HG02981 (cell line): ENCODE results near the gene MS4A12.
"Not testable (repeated sequence)": the region's sequence is repeated elsewhere in the genome, so short reads cannot be mapped to it uniquely, and the experiment has no call there.

Source experiments
- ATAC-seq: cut with Tn5 transposase; IDR thresholded peaks from one replicate; pipeline ENCODE4 v1.9.1; 2021; ENCODE audit warnings: mild to moderate bottlenecking, moderate library complexity; ENCODE audit not compliant: unreplicated experiment

The MS4A12 gene

DNA sequence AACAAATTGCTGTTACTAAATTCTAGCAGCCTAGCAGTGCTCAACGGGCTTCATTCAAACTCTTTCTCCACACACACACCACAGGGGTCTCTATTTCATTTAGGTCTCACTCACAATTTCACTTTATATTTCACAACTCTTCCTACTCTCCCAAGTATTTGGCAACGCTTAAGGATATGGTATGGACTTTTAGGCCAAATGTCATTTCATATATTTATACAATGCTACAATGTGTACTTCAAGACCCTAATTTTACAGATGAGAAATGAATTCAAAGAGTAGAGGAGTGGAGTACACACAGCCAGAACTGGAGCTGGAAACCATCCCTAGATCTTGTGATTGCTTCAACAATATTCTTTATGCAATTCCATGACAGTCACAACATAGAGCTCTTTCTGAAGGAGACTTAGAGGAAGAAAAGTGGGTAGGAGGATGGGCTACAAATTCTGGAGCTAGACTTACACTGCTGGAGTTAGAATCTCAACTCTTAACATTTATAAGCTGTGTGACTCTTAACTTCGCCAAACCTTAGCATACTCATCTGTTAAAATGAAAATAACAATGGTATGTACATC lies 20.2 kb downstream of the MS4A12 start:
- no peak for ATAC-seq

DNA sequence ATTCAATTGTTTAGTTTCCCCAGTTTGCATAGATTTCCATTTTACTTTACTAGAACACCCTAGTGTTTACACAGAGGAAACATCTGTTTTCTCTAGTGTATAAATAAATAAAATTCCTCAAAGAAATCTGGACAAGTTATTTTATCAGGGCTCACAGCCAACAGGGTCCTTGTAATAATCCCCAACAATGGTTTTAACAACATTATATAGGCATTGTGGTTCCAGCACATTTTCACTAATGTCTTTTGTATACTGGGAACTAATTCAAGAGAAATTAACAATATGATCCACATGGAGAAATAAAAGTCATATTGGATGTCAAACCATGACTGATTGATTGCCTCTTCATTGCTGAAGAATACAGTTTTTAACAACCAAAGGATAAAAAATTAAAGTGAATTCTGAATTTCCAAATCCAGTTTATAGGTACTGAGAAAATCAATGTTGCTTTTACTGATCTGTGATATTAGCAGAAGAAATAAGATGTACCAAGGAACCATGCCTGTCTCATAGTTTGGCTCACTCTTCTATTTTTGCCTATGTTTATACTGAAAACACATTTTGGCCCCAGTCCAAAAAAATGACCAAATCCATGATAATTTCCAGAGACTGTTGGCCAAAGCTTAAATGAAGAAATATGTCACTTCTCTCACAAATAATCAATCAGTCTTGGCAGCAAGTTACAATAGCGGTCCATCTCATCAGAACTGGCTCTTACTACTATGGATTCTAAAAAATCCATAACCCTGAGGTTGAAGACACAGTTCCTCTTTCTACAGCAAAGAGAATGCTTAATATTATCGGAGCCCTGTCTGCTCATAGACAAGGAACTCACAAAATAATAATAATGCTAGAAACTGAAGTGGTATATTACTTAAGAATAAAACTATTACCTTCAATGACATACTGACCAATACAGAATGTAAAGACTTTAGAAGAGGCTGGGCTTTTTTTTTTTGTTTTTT lies 21.2 kb downstream of the MS4A12 start:
- no peak for ATAC-seq

DNA sequence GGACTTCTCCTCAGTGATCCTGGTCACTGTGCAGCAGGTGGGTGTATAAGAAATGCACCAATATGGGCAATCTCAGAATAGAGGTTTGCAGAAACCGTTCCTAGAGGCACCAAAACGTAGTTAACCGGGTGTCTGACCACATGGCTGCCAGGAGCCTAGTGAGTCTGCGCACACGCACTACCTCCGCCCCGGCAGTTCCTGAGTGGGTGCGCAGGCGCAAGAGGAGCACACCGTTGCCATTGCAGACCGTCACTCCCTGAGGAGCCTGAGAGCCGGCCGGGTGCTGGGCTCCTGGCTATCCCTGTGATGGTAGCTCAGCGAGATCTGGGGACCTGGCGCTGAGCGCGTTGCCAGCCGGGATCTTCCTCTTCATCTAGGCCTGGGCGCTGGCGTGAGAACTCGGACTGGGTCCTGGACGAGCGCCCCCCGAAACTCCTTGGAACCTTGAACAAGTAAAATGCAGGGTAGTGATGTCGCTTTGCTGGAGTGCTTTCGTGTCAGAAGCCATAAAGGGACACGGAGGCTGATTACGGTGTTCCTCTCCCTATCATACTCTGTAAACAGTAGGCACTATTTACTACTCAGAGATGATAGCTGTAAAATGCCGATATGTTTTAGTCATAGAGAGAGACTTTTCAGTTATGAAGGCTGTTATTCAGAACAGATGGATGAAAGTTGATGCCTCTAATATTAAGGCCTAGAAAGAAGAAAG lies 22.7 kb downstream of the MS4A12 start, which contains the start of gene MS4A13:
MS4A13 (plus strand) TSS at position 249 of the 712 bp plus-strand sequence. CDS start 2,692 bp downstream, outside the sequence.
- ATAC-seq, result no peak

DNA sequence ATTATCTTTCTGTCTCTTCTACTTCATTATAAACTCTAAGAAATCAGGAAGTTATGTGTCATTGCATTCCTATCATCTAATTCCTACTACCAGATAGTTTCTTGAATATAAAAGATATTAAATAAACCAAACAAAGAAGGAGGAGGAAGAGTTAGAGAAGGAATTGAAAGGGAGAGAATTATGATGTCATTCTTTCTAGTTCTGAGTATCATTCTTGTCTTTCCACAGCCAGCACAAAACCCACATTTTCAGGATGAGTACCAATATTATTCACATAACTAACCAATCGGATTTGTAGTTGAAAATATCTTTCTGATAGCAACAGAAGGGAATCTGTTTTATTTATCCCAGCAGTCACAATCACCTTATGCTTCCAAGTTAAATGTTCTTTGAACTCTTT lies 35.9 kb downstream of the MS4A12 start:
- ATAC-seq, result no peak

DNA sequence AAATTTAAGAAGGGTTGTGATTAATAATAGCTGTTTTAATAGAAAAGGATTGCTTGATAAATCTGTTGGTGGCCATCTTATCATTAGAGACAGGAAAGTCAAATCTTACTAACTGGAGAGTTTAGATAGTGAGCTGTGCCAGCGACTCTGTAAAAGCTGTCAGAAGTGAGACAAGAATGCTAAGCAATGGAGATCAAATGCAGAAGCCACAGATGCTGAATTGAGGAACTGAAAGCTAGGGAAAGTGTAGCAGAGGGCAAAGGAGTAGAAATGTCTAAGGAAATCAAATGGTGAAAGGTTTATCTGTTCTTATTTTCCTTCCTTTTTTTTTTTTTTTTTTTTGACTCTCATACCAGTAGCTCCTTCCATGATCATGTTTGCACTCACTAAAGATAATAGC lies 36.4 kb downstream of the MS4A12 start:
- ATAC-seq, result no peak

DNA sequence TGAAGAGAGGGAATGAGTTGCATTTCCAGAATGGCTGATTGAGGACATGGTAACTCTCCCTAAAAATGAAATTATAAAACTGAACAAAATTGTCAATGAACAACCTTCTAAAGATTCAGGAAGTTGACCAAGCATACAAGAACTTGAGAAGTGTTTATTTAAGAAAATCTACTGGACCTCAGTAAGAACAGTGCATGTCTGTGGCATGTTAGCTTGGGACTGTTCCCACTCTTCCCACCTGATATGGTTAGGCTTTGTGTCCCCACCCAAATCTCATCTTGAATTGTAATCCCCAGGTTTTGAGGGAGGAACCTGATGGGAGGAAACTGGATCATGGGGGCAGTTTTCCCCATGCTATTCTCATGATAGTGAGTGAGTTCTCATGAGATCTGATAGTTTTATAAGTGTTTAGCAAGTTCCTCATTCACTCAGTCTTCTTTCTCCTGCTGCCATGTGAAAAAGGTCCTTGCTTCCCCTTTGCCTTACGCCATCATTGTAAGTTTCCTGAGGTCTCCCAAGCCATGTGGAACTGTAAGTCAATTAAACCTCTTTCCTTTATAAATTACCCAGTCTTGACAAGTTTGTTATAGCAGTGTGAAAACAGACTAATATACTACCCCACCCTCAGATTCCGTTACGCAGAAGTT lies 38.0 kb downstream of the MS4A12 start:
- ATAC-seq, result no peak

DNA sequence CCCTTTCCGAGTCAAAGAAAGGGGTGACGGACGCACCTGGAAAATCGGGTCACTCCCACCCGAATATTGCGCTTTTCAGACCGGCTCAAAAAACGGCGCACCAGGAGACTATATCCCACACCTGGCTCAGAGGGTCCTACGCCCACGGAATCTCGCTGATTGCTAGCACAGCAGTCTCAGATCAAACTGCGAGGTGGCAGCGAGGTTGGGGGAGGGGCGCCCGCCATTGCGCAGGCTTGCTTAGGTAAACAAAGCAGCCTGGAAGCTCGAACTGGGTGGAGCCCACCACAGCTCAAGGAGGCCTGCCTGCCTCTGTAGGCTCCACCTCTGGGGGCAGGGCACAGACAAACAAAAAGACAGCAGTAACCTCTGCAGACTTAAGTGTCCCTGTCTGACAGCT lies 39.8 kb downstream of the MS4A12 start:
- ATAC-seq, result not testable (repeated sequence)

DNA sequence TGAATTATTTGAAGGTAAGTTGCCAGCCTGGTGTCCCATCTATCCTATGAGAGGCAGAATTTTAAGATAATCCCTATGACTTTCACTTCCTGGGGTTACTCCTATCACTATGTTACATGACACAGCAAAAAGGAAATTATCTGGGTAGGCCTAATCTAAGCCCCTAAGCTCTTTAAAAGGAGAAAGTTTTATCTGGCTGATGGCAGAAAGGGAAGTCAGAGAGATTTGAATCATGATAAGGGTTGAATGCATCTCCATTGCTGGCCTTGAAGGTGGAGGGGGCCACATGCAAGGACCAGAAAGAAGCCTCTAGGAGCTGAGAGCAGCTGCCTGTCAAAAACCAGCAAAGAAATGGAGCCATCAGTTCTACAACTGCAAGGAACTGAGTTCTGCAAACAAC lies 46.0 kb downstream of the MS4A12 start:
- ATAC-seq, result not testable (repeated sequence)

DNA sequence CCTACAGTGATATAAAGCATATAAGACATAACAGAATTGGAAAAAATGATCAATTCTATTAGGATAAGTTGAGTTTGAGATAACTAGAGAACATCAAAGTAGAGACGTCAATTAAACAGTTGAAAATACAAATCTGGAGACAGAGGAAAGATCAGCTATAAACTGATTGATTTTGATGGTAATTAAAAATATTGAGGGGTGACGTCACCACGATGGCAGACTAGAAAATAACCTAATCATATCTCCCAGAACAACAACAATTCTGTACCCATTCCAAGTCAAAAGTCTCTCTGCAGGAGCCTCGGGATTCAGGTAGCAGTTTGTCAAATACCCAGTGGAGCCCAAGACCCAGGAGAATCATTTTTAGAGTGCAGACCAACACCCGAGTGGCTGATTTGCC lies 51.5 kb downstream of the MS4A12 start:
- no peak for ATAC-seq
